Neuronal stem cell (in vitro differentiated cells): ENCODE results near the gene CMYA5.

ENCODE experiments used
- DNase-seq: peaks from one replicate; pipeline ENCODE4 v3.0.0-alpha.2; 2013; ENCODE audit warnings: low spot score
- H2AFZ ChIP-seq: one replicate; pipeline ENCODE4 v1.6.1; 2013; ENCODE audit warnings: mild to moderate bottlenecking, low read length, inconsistent platforms
- H2AK5ac ChIP-seq: 2 replicates; pipeline ENCODE4 v1.6.1; 2013; ENCODE audit warnings: low read depth, mild to moderate bottlenecking, inconsistent platforms, low read length, moderate library complexity, mixed read lengths
- H2BK120ac ChIP-seq: 2 replicates; pipeline ENCODE4 v1.6.1; 2013; ENCODE audit warnings: low read depth, mild to moderate bottlenecking, inconsistent platforms, low read length, moderate library complexity, mixed read lengths
- H2BK12ac ChIP-seq: one replicate; pipeline ENCODE4 v1.6.1; 2013; ENCODE audit warnings: low read length, inconsistent platforms
- H2BK15ac ChIP-seq: 2 replicates; pipeline ENCODE4 v1.6.1; 2013; ENCODE audit warnings: mild to moderate bottlenecking, low read length, inconsistent platforms, mixed read lengths
- H2BK5ac ChIP-seq: one replicate; pipeline ENCODE4 v1.6.1; 2013; ENCODE audit warnings: inconsistent platforms, mild to moderate bottlenecking, low read length, moderate library complexity
- H3K14ac ChIP-seq: one replicate; pipeline ENCODE4 v1.6.1; 2013; ENCODE audit warnings: low read length, inconsistent platforms
- H3K18ac ChIP-seq: 2 replicates; pipeline ENCODE4 v1.6.1; 2013; ENCODE audit warnings: low read length, inconsistent platforms
- H3K23ac ChIP-seq: 2 replicates; pipeline ENCODE4 v1.6.1; 2013; ENCODE audit warnings: low read depth, mild to moderate bottlenecking, mixed read lengths, low read length, inconsistent platforms; ENCODE audit not compliant: poor library complexity
- H3K27ac ChIP-seq: replicated peaks from 3 replicates; pipeline ENCODE4 v1.5.1; 2013; ENCODE audit warnings: low read length, inconsistent platforms
- H3K27me3 ChIP-seq, 3 experiments: 2 replicates each; pipeline ENCODE4 v1.6.1; 2013; ENCODE audit warnings: low read length in 3 of 3, mild to moderate bottlenecking in 2 of 3, inconsistent platforms in 1 of 3, low read depth in 1 of 3, mixed read lengths in 1 of 3, moderate library complexity in 1 of 3; ENCODE audit not compliant: control insufficient read depth in 3 of 3, insufficient read depth in 3 of 3
- H3K36me3 ChIP-seq, 2 donors: replicated peaks in 1 of 2; 2 replicates each; pipeline ENCODE4 v1.6.1; 2013; ENCODE audit warnings: low read length in 2 of 2; ENCODE audit not compliant: control insufficient read depth in 2 of 2, insufficient read depth in 2 of 2
- H3K4ac ChIP-seq: 2 replicates; pipeline ENCODE4 v1.6.1; 2013; ENCODE audit warnings: inconsistent platforms, mild to moderate bottlenecking, low read length, moderate library complexity
- H3K4me1 ChIP-seq, 2 donors: 1 replicate in 1 of 2; 2 replicates in 1 of 2; pipeline ENCODE4 v1.6.1; 2013; ENCODE audit warnings: low read length in 2 of 2, low read depth in 1 of 2; ENCODE audit not compliant: control insufficient read depth in 2 of 2, insufficient read depth in 1 of 2
- H3K4me2 ChIP-seq: one replicate; pipeline ENCODE4 v1.6.1; 2013; ENCODE audit warnings: mild to moderate bottlenecking, low read length, inconsistent platforms; ENCODE audit not compliant: insufficient read depth, poor library complexity, severe bottlenecking
- H3K4me3 ChIP-seq, 2 donors: 2 replicates each; pipeline ENCODE4 v1.5.1; 2013; ENCODE audit warnings: low read length in 2 of 2, mild to moderate bottlenecking in 2 of 2, inconsistent platforms in 1 of 2, moderate library complexity in 1 of 2
- H3K79me1 ChIP-seq: one replicate; pipeline ENCODE4 v1.6.1; 2013; ENCODE audit warnings: low read depth, mild to moderate bottlenecking, inconsistent platforms, low read length, moderate library complexity
- H3K9ac ChIP-seq: one replicate; pipeline ENCODE4 v1.6.1; 2013; ENCODE audit warnings: mild to moderate bottlenecking, low read depth, low read length, inconsistent platforms; ENCODE audit not compliant: poor library complexity
- H3K9me3 ChIP-seq, 2 donors: replicated peaks in 1 of 2; 2 replicates each; pipeline versions ENCODE3 to v1.6.1; 2013; ENCODE audit warnings: low read length in 2 of 2, mild to moderate bottlenecking in 2 of 2, inconsistent platforms in 1 of 2, low read depth in 1 of 2, mixed read lengths in 1 of 2, moderate library complexity in 1 of 2; ENCODE audit not compliant: control insufficient read depth in 2 of 2, insufficient read depth in 1 of 2
- H4K8ac ChIP-seq: one replicate; pipeline ENCODE4 v1.6.1; 2013; ENCODE audit warnings: low read depth, mild to moderate bottlenecking, inconsistent platforms, low read length, moderate library complexity
- H4K91ac ChIP-seq: one replicate; pipeline ENCODE4 v1.6.1; 2013; ENCODE audit warnings: low read length, low read depth, mild to moderate bottlenecking, inconsistent platforms; ENCODE audit not compliant: poor library complexity
- WGBS, 2 donors: extraction: QIAGEN DNeasy Blood & Tissue Kit; methylation state at CpG; one replicate each; pipeline ENCODE4 v1.1.7; 2013; ENCODE audit warnings: missing lambda C conversion rate in 2 of 2, mixed read lengths in 1 of 2; ENCODE audit not compliant: insufficient read length in 2 of 2, insufficient replicate concordance in 1 of 2; ENCODE audit errors: extremely low coverage in 2 of 2; 5-methylcytosine and 5-hydroxymethylcytosine counted together

CMYA5 gene

GRCh38 chr5:79798893-79799590 is 109.4 kb downstream of the CMYA5 start:
- Histone ChIP-seq H3K23ac (no peak overlapping the region), H2BK120ac (no peak overlapping the region), H3K14ac (no peak overlapping the region), H2AFZ (no peak overlapping the region), H3K79me1 (no peaks in the 10 kb centered on the region), H4K91ac (no peak overlapping the region), H3K9ac (no peak overlapping the region), H3K9me3 (no peaks in the 10 kb centered on the region), H2BK15ac (no peak overlapping the region), H2BK5ac (no peak overlapping the region), H3K4me1 (no peaks in the 10 kb centered on the region), H2BK12ac (no peak overlapping the region), H3K18ac (no peak overlapping the region), H3K4ac (no peak overlapping the region), H2AK5ac (no peak overlapping the region), H3K27ac (no peak overlapping the region), H4K8ac (no peak overlapping the region), H3K4me3 (no peak overlapping the region), H3K36me3 (no peaks in the 10 kb centered on the region), H3K27me3 (no peaks in the 10 kb centered on the region), H3K4me2 (no peak overlapping the region)
- WGBS, 2 donors: no CpG with 5 or more reads among the region's 7 CpGs
- no peak for DNase-seq

DNA sequence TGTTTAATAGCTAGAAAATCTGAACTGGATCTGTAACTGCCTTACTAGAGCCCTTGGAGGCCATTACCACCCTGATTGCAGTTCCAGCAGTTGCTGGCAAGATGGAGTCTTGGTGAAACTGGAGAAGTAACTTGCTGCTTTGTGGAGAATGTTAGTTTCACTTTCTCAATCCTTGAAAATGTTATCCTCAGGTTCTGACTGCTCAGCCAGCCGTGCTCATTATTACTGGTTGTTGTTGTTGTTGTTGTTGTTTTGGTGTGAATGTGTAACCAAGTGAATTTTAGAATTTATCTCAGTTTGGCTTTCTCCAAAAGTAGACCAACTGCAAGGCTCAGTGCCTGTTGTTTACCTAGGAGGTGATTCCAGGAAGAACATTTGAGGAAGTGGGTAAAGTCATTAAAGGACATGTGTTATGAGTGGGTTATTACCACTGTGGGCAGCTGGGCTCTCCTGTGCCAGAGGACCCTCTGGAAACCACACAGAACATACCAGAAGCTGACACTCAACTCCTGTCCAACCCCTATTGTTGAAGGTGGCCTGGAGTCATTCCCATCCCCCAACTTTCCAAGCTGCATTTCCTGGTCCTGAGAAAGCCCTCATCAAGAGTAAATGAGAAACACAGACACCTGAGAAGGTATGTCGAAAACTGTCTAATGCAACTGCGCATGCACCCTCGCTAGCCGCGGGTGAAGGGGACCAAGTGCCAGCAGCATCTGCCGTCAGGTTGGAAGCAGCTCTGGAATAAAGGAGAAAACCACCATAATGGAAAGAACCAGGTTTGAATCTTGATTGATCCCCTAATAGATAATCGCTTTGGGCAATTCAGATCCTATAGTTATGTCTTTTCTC is 111.6 kb downstream of the CMYA5 start:
- Histone ChIP-seq H2BK15ac (no peak overlapping the region), H3K23ac (no peak overlapping the region), H4K91ac (no peak overlapping the region), H2BK12ac (no peak overlapping the region), H3K36me3 (no peaks in the 10 kb centered on the region), H3K27ac (no peak overlapping the region), H3K9me3 (no peaks in the 10 kb centered on the region), H3K79me1 (no peaks in the 10 kb centered on the region), H2BK5ac (no peak overlapping the region), H3K4ac (no peak overlapping the region), H3K18ac (no peak overlapping the region), H3K9ac (no peak overlapping the region), H3K4me1 (no peaks in the 10 kb centered on the region), H3K14ac (no peak overlapping the region), H4K8ac (no peak overlapping the region), H2AFZ (peak overlapping the region; percentile 25), H3K27me3 (no peaks in the 10 kb centered on the region), H3K4me3 (no peak overlapping the region), H3K4me2 (no peak overlapping the region), H2BK120ac (no peak overlapping the region), H2AK5ac (no peak overlapping the region)
- WGBS, 2 donors: no CpG with 5 or more reads among the region's 8 CpGs
- DNase-seq: no peak

GRCh38 chr5:79802406-79802805 is 112.8 kb downstream of the CMYA5 start:
- H3K79me1 ChIP-seq: no peaks in the 10 kb centered on the region
- no CpG with 5 or more reads among the region's 1 CpG for WGBS, 2 donors

DNA sequence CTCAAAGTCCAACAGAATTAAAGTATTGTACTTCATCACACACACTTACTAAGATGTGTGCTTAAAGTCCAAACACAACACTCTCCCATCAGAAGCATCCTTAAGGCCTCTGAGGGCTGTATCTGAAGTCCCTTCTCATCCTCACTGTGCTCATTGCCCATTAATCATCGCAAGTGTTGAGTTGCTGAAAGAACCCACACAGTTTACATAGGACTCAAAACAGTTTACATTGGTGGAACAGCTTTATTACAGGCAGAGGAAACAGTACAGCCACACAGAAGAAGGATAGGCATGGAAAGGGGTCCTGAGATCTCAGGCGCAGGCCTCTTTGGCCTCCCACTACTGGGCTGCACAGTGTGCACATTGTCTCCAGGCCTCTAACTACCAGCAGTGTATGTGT is 113.4 kb downstream of the CMYA5 start:
- Histone ChIP-seq H3K4me2 (no peak overlapping the region), H3K4ac (no peak overlapping the region), H3K27me3 (no peaks in the 10 kb centered on the region), H3K23ac (no peak overlapping the region), H3K79me1 (no peaks in the 10 kb centered on the region), H3K9me3 (no peaks in the 10 kb centered on the region), H2BK15ac (no peak overlapping the region), H3K4me1 (peaks cover 0 to 5% of the 10 kb centered on the region in 2 donors), H2AK5ac (no peak overlapping the region), H3K9ac (no peak overlapping the region), H3K18ac (no peak overlapping the region), H4K91ac (no peak overlapping the region), H4K8ac (no peak overlapping the region), H2BK120ac (no peak overlapping the region), H3K27ac (no peak overlapping the region), H2BK5ac (no peak overlapping the region), H3K14ac (no peak overlapping the region), H3K36me3 (no peaks in the 10 kb centered on the region), H2BK12ac (no peak overlapping the region), H2AFZ (no peak overlapping the region), H3K4me3 (no peak overlapping the region)
- DNase-seq: no peak
- no CpG with 5 or more reads among the region's 2 CpGs for WGBS, 2 donors

More at GRCh38 chr5:79802406-79802805, 112.8 kb downstream of the CMYA5 start:
- no peak for DNase-seq
- Histone ChIP-seq H3K23ac (no peak overlapping the region), H4K91ac (no peak overlapping the region), H3K4me3 (no peak overlapping the region), H4K8ac (no peak overlapping the region), H2BK12ac (no peak overlapping the region), H2AK5ac (no peak overlapping the region), H3K4ac (no peak overlapping the region), H2AFZ (no peak overlapping the region), H3K36me3 (no peaks in the 10 kb centered on the region), H3K9me3 (no peaks in the 10 kb centered on the region), H2BK15ac (no peak overlapping the region), H3K14ac (no peak overlapping the region), H3K4me1 (peaks cover 0 to 5% of the 10 kb centered on the region in 2 donors), H3K18ac (no peak overlapping the region), H2BK120ac (no peak overlapping the region), H3K27me3 (no peaks in the 10 kb centered on the region), H3K27ac (no peak overlapping the region), H3K4me2 (no peak overlapping the region), H3K9ac (no peak overlapping the region), H2BK5ac (no peak overlapping the region)
